ENCODE data around the gene TCHP. TPM values are rescaled to one million over a fixed set of nuclear protein-coding genes. Genes with fewer than 3 reads are reported as not detected.
"Not testable (repeated sequence)": the region's sequence is repeated elsewhere in the genome, so short reads cannot be mapped to it uniquely, and the experiment has no call there.

TCHP gene
- total RNA-seq, 2 donors from 2014 or later: 26.1 to 31.9 TPM

DNA sequence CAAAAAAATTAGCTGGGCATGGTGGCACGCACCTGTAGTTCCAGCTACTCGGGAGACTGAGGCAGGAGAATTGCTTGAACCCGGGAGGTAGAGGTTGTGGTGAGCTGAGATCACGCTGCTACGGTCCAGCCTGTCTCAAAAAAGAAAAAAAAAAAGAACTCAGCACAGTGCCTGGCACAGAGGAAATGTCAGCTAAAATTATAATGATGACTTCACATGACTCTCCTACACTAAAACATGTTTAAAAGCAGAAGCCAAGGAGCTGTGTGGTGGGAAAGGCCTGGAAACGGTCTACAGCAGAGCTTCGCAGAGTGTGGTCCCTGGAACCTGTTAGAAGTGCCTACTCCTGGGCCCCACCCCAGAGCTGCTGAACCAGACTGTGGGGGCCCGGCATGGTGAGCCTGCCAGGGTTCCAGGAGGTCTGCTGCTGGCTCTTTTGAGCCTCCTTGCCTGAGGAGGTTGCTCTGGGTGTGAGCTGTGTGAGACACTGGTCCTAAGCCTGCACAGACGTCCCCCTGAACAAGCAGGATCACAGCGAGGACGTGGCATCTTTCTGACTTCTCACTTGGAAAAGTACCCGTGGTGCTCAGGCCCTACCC lies 28.1 kb downstream of the TCHP start:
- H3K36me3 ChIP-seq (ENCODE audit: control insufficient read depth, insufficient read depth, low read length): peaks cover 40% of the 10 kb centered on the region
- H3K36me3 Mint-ChIP-seq (ENCODE audit: low read depth): peaks cover 34% of the 10 kb centered on the region
- H3K9me3 ChIP-seq (ENCODE audit: control insufficient read depth, low read length): no peaks in the 10 kb centered on the region
- TF ChIP-seq, protein P1, sequence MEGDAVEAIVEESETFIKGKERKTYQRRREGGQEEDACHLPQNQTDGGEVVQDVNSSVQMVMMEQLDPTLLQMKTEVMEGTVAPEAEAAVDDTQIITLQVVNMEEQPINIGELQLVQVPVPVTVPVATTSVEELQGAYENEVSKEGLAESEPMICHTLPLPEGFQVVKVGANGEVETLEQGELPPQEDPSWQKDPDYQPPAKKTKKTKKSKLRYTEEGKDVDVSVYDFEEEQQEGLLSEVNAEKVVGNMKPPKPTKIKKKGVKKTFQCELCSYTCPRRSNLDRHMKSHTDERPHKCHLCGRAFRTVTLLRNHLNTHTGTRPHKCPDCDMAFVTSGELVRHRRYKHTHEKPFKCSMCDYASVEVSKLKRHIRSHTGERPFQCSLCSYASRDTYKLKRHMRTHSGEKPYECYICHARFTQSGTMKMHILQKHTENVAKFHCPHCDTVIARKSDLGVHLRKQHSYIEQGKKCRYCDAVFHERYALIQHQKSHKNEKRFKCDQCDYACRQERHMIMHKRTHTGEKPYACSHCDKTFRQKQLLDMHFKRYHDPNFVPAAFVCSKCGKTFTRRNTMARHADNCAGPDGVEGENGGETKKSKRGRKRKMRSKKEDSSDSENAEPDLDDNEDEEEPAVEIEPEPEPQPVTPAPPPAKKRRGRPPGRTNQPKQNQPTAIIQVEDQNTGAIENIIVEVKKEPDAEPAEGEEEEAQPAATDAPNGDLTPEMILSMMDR (conservative IDR thresholded peaks at IDR 0.05): no peak
- peaks cover 6% of the 10 kb centered on the region for H3K4me1 Mint-ChIP-seq
- no peak overlapping the region for H3K9ac ChIP-seq (ENCODE audit: extremely low read depth, low read length, poor library complexity, severe bottlenecking)
- H3K27ac Mint-ChIP-seq: no peak overlapping the region
- WGBS, 2 experiments (ENCODE audit: insufficient coverage in 1 of 2, insufficient read length in 1 of 2): 93 to 95% methylated on average over 9 to 12 of the region's 12 CpGs
- DNase-seq: no peak
- no peaks in the 10 kb centered on the region for H3K27me3 ChIP-seq (ENCODE audit: control insufficient read depth, insufficient read depth, low read length, poor library complexity, severe bottlenecking)
- no peak overlapping the region for H3K4me3 ChIP-seq (ENCODE audit: low read length)
- H3K27ac ChIP-seq (ENCODE audit: low read depth, low read length): no peak overlapping the region
- no peaks in the 10 kb centered on the region for H3K9me3 Mint-ChIP-seq
- no peak overlapping the region for H3K4me3 Mint-ChIP-seq
- H3K27me3 Mint-ChIP-seq (ENCODE audit: insufficient read depth): no peaks in the 10 kb centered on the region
- H3K4me1 ChIP-seq (ENCODE audit: control insufficient read depth, insufficient read depth, low read length): no peaks in the 10 kb centered on the region

DNA sequence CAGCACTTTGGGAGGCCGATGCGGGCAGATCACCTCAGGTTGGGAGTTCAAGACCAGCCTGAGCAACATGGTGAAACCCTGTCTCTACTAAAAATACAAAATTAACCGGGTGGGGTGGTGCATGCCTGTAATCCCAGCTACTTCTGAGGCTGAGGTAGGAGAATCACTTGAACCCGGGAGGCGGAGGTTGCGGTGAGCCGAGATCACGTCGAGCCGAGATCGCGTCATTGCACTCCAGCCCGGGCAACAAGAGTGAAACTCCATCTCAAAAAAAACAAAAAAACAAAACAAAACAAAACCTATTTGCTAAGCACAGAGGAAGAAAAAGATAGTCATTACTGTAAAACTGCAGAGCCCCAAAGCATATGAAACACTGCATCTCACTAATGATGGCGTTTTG lies 29.3 kb downstream of the TCHP start:
- DNase-seq; H3K4me1 ChIP-seq (ENCODE audit: control insufficient read depth, insufficient read depth, low read length); H3K4me3 ChIP-seq (ENCODE audit: low read length); H3K27me3 Mint-ChIP-seq (ENCODE audit: insufficient read depth); H3K4me3 Mint-ChIP-seq; H3K27ac ChIP-seq (ENCODE audit: low read depth, low read length); H3K9ac ChIP-seq (ENCODE audit: extremely low read depth, low read length, poor library complexity, severe bottlenecking); H3K9me3 Mint-ChIP-seq; H3K27ac Mint-ChIP-seq; H3K27me3 ChIP-seq (ENCODE audit: control insufficient read depth, insufficient read depth, low read length, poor library complexity, severe bottlenecking); H3K4me1 Mint-ChIP-seq; H3K9me3 ChIP-seq (ENCODE audit: control insufficient read depth, low read length): not testable (repeated sequence)
- H3K36me3 Mint-ChIP-seq (ENCODE audit: low read depth): peaks cover 42% of the 10 kb centered on the region
- 89 to 96% methylated on average over 10 to 14 of the region's 14 CpGs for WGBS, 2 experiments (ENCODE audit: insufficient coverage in 1 of 2, insufficient read length in 1 of 2)
- peaks cover 50% of the 10 kb centered on the region for H3K36me3 ChIP-seq (ENCODE audit: control insufficient read depth, insufficient read depth, low read length)

DNA sequence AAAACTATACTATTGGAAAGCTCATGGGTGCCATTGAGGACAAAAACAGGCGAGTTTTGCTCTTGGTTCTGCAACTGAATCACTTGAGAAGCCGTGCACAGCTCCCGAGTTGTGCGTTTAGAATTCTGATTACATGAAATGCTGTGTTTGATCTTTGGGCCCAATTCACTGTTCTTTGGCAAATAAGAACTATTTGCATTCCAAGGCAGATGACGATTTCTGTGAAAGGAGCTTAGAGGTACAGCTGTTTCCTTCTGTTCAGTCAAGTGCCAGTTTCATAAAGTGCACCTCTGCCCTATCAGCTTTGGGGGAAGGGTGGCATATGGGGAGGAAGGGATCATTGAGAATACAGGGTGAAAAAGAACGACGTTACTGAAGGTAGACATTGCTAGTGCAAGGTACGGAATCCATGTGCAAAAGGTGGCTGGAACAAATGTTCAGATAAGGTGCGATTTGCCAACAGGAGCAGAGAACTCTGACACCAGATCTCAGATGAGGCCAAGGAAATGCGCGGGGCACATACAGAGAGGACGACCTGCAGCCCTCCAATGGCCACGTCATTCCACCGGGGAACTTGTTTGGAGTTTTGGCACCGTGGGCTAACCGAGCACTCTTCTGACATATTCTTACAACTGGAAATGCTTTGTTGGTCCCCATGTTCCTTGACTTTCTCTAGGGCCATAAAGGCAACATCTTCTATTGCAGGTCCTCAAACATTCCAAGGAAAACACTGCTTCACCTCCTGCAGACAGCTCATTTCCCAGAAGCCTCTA lies 30.1 kb downstream of the TCHP start:
- no peaks in the 10 kb centered on the region for H3K27me3 Mint-ChIP-seq (ENCODE audit: insufficient read depth)
- WGBS, 2 experiments (ENCODE audit: insufficient coverage in 1 of 2, insufficient read length in 1 of 2): 94 to 97% methylated on average over 15 to 16 of the region's 16 CpGs
- H3K27me3 ChIP-seq (ENCODE audit: control insufficient read depth, insufficient read depth, low read length, poor library complexity, severe bottlenecking): no peaks in the 10 kb centered on the region
- no peaks in the 10 kb centered on the region for H3K4me1 Mint-ChIP-seq
- H3K36me3 ChIP-seq (ENCODE audit: control insufficient read depth, insufficient read depth, low read length): peaks cover 57% of the 10 kb centered on the region
- TF ChIP-seq, protein P1 (conservative IDR thresholded peaks at IDR 0.05): no peak
- no peak overlapping the region for H3K27ac ChIP-seq (ENCODE audit: low read depth, low read length)
- H3K4me3 Mint-ChIP-seq: no peak overlapping the region
- H3K36me3 Mint-ChIP-seq (ENCODE audit: low read depth): peaks cover 42% of the 10 kb centered on the region
- no peak for DNase-seq
- no peak overlapping the region for H3K4me3 ChIP-seq (ENCODE audit: low read length)
- H3K9ac ChIP-seq (ENCODE audit: extremely low read depth, low read length, poor library complexity, severe bottlenecking): no peak overlapping the region
- no peaks in the 10 kb centered on the region for H3K9me3 Mint-ChIP-seq
- H3K9me3 ChIP-seq (ENCODE audit: control insufficient read depth, low read length): no peaks in the 10 kb centered on the region
- H3K4me1 ChIP-seq (ENCODE audit: control insufficient read depth, insufficient read depth, low read length): no peaks in the 10 kb centered on the region
- no peak overlapping the region for H3K27ac Mint-ChIP-seq
